BLaER1 (cell line): ENCODE measurements around the gene GNAL.
"Not testable (repeated sequence)": the region's sequence is repeated elsewhere in the genome, so short reads cannot be mapped to it uniquely, and the experiment has no call there.

Experiments
- H3K27ac ChIP-seq: shearing (Covaris generic); formaldehyde crosslinking; 2 replicates; pipeline ENCODE4 v1.8.1; 2022
- H3K27me3 ChIP-seq: shearing (Covaris generic); formaldehyde crosslinking; 2 replicates; pipeline ENCODE4 v1.8.1; 2022
- H3K36me3 ChIP-seq: shearing (Covaris generic); formaldehyde crosslinking; 2 replicates; pipeline ENCODE4 v1.8.1; 2022
- H3K4me1 ChIP-seq: shearing (Covaris generic); formaldehyde crosslinking; 2 replicates; pipeline ENCODE4 v1.8.1; 2022
- H3K4me2 ChIP-seq: shearing (Covaris generic); formaldehyde crosslinking; 2 replicates; pipeline ENCODE4 v1.8.1; 2022
- H3K4me3 ChIP-seq: shearing (Covaris generic); formaldehyde crosslinking; 2 replicates; pipeline ENCODE4 v1.8.1; 2022
- H3K9ac ChIP-seq: shearing (Covaris generic); formaldehyde crosslinking; 2 replicates; pipeline ENCODE4 v1.8.1; 2022
- H3K9me3 ChIP-seq: shearing (Covaris generic); formaldehyde crosslinking; 2 replicates; pipeline ENCODE4 v1.8.1; 2022
- H4K20me1 ChIP-seq: shearing (Covaris generic); formaldehyde crosslinking; 2 replicates; pipeline ENCODE4 v1.8.1; 2022
- Cebpa-rat ChIP-seq: shearing (Covaris generic); IDR thresholded peaks from 2 replicates; pipeline ENCODE4 v1.8.1; 2022

GNAL gene

DNA sequence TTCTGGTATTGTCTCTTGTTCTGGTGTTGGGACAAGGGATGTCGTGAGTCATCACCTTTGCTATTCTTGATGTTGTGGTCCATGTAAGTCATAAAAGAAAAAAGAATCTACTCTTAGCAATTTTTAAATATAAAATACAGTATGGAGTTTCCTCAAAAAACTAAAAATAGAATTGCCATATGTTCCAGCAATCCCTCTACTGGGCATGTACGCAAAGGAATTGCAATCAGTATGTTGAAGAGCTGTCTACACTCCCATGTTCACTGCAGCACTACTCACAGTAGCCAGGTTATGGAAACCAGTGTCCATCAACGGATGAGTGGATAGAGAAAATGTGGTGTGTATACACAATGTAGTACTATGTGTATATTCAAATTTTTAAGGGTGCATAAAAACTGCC lies 10.9 kb upstream of the GNAL start:
- Histone ChIP-seq H3K9ac (no peak overlapping the region), H3K4me2 (no peak overlapping the region), H3K4me3 (no peak overlapping the region), H3K36me3 (no peaks in the 10 kb centered on the region), H3K27me3 (no peaks in the 10 kb centered on the region), H3K9me3 (no peaks in the 10 kb centered on the region), H4K20me1 (no peaks in the 10 kb centered on the region), H3K27ac (no peak overlapping the region), H3K4me1 (no peaks in the 10 kb centered on the region)
- no peak for TF ChIP-seq Cebpa-rat

- no peaks in the 10 kb centered on the region for H3K9me3 ChIP-seq
- H4K20me1 ChIP-seq = no peaks in the 10 kb centered on the region
- peaks cover 10% of the 10 kb centered on the region; the same call in 1 of the 2 replicates for H3K4me1 ChIP-seq
- peak overlapping the region; percentile 75 for H3K4me3 ChIP-seq
- no peak for TF ChIP-seq Cebpa-rat
- peak overlapping the region; percentile 49 for H3K9ac ChIP-seq
- no peak overlapping the region for H3K27ac ChIP-seq
- H3K27me3 ChIP-seq = peaks cover 13% of the 10 kb centered on the region
- peak overlapping the region; percentile 100 for H3K4me2 ChIP-seq
- H3K36me3 ChIP-seq = no peaks in the 10 kb centered on the region
Observed at GRCh38 chr18:11689669-11690565, 853 bp downstream of the GNAL start.

GRCh38 chr18:11690660-11691059 lies 1.6 kb downstream of the GNAL start:
- not testable (repeated sequence) for H3K4me2 ChIP-seq, H3K9me3 ChIP-seq, H3K4me3 ChIP-seq, H3K27ac ChIP-seq, H3K36me3 ChIP-seq, H4K20me1 ChIP-seq, H3K4me1 ChIP-seq, H3K9ac ChIP-seq
- H3K27me3 ChIP-seq = peaks cover 13% of the 10 kb centered on the region

DNA sequence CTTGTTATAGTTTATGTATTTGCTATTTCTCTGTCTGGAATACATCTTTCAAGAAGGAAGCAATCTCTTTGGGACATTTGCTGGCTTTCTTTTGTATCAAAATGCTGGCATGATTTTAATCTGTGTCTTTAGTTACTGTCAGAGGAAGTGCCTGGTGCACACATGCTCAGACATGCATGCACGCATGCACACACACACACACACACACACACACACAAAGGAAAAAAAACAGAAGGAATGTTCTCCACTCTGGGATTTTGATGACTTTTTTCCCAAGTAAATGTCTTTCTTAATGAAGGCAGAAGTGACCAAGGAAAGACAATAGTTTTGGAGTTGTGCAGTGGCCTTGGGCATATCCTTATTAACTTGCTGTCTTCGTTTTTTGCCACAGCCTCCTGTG lies 6.7 kb downstream of the GNAL start:
- Histone ChIP-seq H3K4me1 (no peaks in the 10 kb centered on the region), H4K20me1 (no peaks in the 10 kb centered on the region), H3K4me3 (no peak overlapping the region), H3K9ac (no peak overlapping the region), H3K4me2 (no peak overlapping the region), H3K9me3 (no peaks in the 10 kb centered on the region), H3K36me3 (no peaks in the 10 kb centered on the region), H3K27ac (no peak overlapping the region), H3K27me3 (no peaks in the 10 kb centered on the region)
- TF ChIP-seq Cebpa-rat = no peak

DNA sequence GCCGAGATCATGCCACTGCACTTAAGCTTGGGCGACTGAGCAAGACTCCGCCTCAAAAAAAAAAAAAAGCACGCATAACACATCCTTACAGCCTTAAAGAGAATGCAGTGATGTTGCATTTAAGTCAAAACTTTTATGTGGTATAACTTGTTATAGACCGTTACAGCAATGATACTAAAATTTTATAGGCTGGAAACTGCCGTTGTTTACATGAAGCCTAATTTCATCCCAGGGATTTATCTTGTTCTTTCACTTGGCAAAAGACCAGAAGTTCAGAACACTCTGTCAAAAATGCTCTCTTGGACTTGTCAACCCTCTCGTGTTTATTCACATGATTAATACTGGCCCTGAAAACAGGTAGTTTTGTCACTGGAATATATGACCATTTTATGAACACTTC lies 7.4 kb downstream of the GNAL start:
- Histone ChIP-seq H3K9ac (no peak overlapping the region), H4K20me1 (no peaks in the 10 kb centered on the region), H3K36me3 (no peaks in the 10 kb centered on the region), H3K4me2 (no peak overlapping the region), H3K27me3 (no peaks in the 10 kb centered on the region), H3K9me3 (no peaks in the 10 kb centered on the region), H3K27ac (no peak overlapping the region), H3K4me1 (peaks cover 2% of the 10 kb centered on the region), H3K4me3 (no peak overlapping the region)
- TF ChIP-seq Cebpa-rat = no peak

GRCh38 chr18:11700876-11701275 lies 11.8 kb downstream of the GNAL start:
- Histone ChIP-seq H3K4me2 (no peak overlapping the region), H3K36me3 (no peaks in the 10 kb centered on the region), H3K4me1 (peaks cover 15% of the 10 kb centered on the region), H3K4me3 (no peak overlapping the region), H3K9me3 (no peaks in the 10 kb centered on the region), H3K9ac (no peak overlapping the region), H3K27ac (no peak overlapping the region), H3K27me3 (no peaks in the 10 kb centered on the region), H4K20me1 (no peaks in the 10 kb centered on the region)
- no peak for TF ChIP-seq Cebpa-rat

DNA sequence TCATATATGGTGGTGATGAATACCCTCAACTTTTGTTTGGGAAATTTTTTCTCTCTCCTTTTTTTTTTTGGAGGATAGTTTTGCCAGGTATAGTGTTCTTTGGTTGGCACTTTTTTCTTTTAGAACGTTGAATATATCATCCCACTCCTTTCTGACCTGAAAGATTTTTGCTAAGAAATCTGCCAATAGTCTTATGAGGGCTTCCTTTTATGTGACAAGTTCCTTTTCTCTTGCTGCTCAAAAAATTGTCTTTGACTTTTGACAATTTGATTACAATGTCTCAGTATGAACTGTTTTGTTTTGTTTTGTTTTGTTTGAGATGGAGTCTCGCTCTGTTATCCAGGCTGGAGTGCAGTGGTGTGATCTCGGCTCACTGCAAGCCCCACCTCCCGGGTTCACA lies 21.5 kb downstream of the GNAL start:
- no peak for TF ChIP-seq Cebpa-rat
- Histone ChIP-seq H3K27me3 (no peaks in the 10 kb centered on the region), H3K9ac (no peak overlapping the region), H3K27ac (no peak overlapping the region), H3K36me3 (no peaks in the 10 kb centered on the region), H3K4me1 (no peaks in the 10 kb centered on the region), H3K4me3 (no peak overlapping the region), H4K20me1 (no peaks in the 10 kb centered on the region), H3K9me3 (no peaks in the 10 kb centered on the region; the same call in 1 of the 2 replicates), H3K4me2 (no peak overlapping the region)

GRCh38 chr18:11713756-11714155 lies 24.7 kb downstream of the GNAL start:
- no peak overlapping the region for H3K4me2 ChIP-seq
- H3K27me3 ChIP-seq = no peaks in the 10 kb centered on the region
- TF ChIP-seq Cebpa-rat = no peak

GRCh38 chr18:11714244-11714918 lies 25.3 kb downstream of the GNAL start:
- H3K27ac ChIP-seq = no peak overlapping the region
- H3K36me3 ChIP-seq = no peaks in the 10 kb centered on the region
- no peak for TF ChIP-seq Cebpa-rat
- H3K4me2 ChIP-seq = no peak overlapping the region
- H3K4me1 ChIP-seq = no peaks in the 10 kb centered on the region
- no peaks in the 10 kb centered on the region for H4K20me1 ChIP-seq
- H3K9me3 ChIP-seq = peaks cover 3% of the 10 kb centered on the region
- no peaks in the 10 kb centered on the region for H3K27me3 ChIP-seq
- no peak overlapping the region for H3K9ac ChIP-seq
- no peak overlapping the region for H3K4me3 ChIP-seq

More at GRCh38 chr18:11713756-11714155, 24.7 kb downstream of the GNAL start:
- Histone ChIP-seq H4K20me1 (no peaks in the 10 kb centered on the region), H3K36me3 (no peaks in the 10 kb centered on the region), H3K4me3 (no peak overlapping the region), H3K9me3 (peaks cover 3% of the 10 kb centered on the region), H3K9ac (no peak overlapping the region), H3K4me1 (no peaks in the 10 kb centered on the region), H3K27ac (no peak overlapping the region)

- not testable (repeated sequence) for H3K9me3 ChIP-seq, H3K36me3 ChIP-seq, H3K27ac ChIP-seq, H4K20me1 ChIP-seq, H3K4me3 ChIP-seq, H3K4me2 ChIP-seq, H3K27me3 ChIP-seq, H3K4me1 ChIP-seq, H3K9ac ChIP-seq
Observed at GRCh38 chr18:11716767-11717315, 27.8 kb downstream of the GNAL start.
